ENCODE results near the gene NEDD4L.

DNA sequence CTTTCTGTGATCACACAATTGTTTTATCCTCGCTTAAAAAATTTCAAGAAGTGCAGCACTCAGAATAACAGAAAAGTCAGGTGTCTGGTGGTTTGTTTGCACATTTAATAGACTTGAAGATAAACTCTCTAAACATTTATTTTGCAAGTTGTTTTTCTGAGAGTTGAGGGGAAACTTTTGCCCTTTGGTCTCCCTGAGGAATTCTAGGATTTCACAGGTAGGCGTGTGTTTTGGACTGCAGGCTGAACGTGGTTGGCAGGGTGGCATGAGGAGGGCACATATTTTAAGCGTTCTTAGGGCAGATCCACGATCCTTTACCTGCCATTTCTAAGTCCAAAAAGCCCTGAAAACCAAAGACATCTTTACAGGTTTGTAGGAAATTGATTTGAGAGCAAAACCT is 188.6 kb downstream of the NEDD4L start:
- TF ChIP-seq, protein P1, sequence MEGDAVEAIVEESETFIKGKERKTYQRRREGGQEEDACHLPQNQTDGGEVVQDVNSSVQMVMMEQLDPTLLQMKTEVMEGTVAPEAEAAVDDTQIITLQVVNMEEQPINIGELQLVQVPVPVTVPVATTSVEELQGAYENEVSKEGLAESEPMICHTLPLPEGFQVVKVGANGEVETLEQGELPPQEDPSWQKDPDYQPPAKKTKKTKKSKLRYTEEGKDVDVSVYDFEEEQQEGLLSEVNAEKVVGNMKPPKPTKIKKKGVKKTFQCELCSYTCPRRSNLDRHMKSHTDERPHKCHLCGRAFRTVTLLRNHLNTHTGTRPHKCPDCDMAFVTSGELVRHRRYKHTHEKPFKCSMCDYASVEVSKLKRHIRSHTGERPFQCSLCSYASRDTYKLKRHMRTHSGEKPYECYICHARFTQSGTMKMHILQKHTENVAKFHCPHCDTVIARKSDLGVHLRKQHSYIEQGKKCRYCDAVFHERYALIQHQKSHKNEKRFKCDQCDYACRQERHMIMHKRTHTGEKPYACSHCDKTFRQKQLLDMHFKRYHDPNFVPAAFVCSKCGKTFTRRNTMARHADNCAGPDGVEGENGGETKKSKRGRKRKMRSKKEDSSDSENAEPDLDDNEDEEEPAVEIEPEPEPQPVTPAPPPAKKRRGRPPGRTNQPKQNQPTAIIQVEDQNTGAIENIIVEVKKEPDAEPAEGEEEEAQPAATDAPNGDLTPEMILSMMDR (IDR thresholded peaks at IDR 0.05; ENCODE audit: insufficient read depth, low read depth, low read length), result no peak
- no peak for TF ChIP-seq EZH2 (IDR thresholded peaks at IDR 0.05; ENCODE audit: insufficient read depth, low read length)
